Mesothelial cell of epicardium (in vitro differentiated cells): Measurements from ENCODE around the gene TMSB4X. TPM values are rescaled to one million over a fixed set of nuclear protein-coding genes. Genes with fewer than 3 reads are reported as not detected.
"Not testable (repeated sequence)": the region's sequence is repeated elsewhere in the genome, so short reads cannot be mapped to it uniquely, and the experiment has no call there.

Experiments used
- DNase-seq, 2 experiments: peaks; one replicate each; pipeline ENCODE4 v3.0.0; 2021; ENCODE audit warnings: low spot score in 2 of 2; ENCODE audit not compliant: unreplicated experiment in 2 of 2
- H3K27ac Mint-ChIP-seq: 2 replicates; pipeline ENCODE4 v1.8.0; 2021; ENCODE audit warnings: mixed read lengths
- H3K27me3 Mint-ChIP-seq: 2 replicates; pipeline ENCODE4 v1.8.0; 2021; ENCODE audit warnings: low read depth, mixed read lengths
- H3K36me3 Mint-ChIP-seq: 2 replicates; pipeline ENCODE4 v1.8.0; 2021; ENCODE audit warnings: mixed read lengths
- H3K4me1 Mint-ChIP-seq: 2 replicates; pipeline ENCODE4 v1.8.0; 2021; ENCODE audit warnings: mixed read lengths
- H3K4me3 Mint-ChIP-seq: 2 replicates; pipeline ENCODE4 v1.8.0; 2021; ENCODE audit warnings: mild to moderate bottlenecking, moderate library complexity, mixed read lengths
- H3K9me3 Mint-ChIP-seq: 2 replicates; pipeline ENCODE4 v1.8.0; 2021; ENCODE audit warnings: mixed read lengths
- total RNA-seq: library from RNA; stranded (reverse); gene quantifications from 3 replicates; pipeline ENCODE4 v1.2.1, GENCODE V29; 2021
- TF ChIP-seq, protein P1 (sequence below): fragments of 200-600 bp; sonication (generic); IDR thresholded peaks from one replicate; pipeline ENCODE4 v1.5.0; 2021; ENCODE audit warnings: antibody characterized with exemption; ENCODE audit not compliant: unreplicated experiment

TMSB4X gene
- total RNA-seq, 1 donor from 2014 or later: 2,121 TPM

DNA sequence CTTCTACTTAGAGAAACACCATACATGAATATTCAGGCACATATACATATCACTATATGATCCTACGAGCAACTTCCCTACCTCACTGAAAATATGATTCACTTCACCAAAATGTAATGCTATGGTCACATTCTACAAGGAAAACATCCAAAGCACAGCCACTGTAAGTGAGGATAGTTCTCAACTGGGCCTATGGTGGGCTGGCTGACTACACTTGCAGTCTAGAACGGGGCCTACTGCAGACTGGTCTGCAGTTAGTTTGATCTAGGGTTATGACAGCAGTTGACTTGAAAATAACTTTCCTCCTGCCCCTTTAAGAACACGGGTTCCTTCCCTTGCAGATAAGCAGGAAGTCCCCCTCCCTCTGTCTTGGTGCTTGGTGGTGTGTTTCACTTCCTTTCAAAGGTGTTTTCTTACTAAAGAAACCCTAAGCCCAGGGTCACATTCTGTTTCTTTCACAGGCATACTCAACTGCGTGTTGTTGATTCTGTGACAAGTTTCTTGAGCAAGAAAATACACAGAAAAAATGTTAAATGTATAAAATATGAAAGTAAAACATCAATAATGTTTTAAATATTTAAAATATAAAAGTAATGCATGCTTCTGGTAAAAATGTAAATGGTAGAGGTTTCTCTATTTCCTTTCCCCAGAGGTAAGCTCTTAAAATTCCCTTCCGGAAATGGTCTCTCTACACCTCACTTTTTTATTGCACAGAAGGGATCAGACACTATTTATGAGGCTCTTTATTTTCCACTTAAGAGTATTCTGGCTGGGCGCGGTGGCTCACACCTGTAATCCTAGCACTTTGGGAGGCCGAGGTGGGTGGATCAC lies 18.0 kb upstream of the TMSB4X start:
- Mint-ChIP-seq H3K4me3 (no peak overlapping the region), H3K4me1 (peaks cover 13% of the 10 kb centered on the region), H3K36me3 (no peaks in the 10 kb centered on the region), H3K27ac (peak overlapping the region; percentile 83), H3K27me3 (no peaks in the 10 kb centered on the region), H3K9me3 (peaks cover 23% of the 10 kb centered on the region)
- TF ChIP-seq, protein P1, sequence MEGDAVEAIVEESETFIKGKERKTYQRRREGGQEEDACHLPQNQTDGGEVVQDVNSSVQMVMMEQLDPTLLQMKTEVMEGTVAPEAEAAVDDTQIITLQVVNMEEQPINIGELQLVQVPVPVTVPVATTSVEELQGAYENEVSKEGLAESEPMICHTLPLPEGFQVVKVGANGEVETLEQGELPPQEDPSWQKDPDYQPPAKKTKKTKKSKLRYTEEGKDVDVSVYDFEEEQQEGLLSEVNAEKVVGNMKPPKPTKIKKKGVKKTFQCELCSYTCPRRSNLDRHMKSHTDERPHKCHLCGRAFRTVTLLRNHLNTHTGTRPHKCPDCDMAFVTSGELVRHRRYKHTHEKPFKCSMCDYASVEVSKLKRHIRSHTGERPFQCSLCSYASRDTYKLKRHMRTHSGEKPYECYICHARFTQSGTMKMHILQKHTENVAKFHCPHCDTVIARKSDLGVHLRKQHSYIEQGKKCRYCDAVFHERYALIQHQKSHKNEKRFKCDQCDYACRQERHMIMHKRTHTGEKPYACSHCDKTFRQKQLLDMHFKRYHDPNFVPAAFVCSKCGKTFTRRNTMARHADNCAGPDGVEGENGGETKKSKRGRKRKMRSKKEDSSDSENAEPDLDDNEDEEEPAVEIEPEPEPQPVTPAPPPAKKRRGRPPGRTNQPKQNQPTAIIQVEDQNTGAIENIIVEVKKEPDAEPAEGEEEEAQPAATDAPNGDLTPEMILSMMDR: no peak
- no peak for DNase-seq

DNA sequence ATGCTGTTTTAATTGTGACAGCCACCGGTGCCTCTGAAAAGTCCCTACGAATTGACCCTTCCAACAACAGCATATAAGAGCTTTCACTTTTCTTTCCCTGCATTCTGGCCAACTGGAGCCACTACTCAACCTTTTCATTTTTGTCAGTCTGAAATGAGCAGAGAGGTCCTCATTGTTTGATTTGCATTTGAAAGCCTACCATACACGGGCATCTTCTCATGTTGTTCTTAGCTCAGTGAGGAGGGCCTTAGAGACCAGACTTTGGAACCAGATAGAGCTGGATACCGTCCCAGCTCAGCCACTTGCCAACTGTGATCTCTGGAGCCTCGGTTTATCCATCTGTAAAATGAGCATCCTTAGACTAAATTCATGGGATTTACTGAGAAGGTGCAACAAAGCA lies 16.9 kb upstream of the TMSB4X start:
- no peak for DNase-seq
- Mint-ChIP-seq H3K36me3 (no peaks in the 10 kb centered on the region), H3K4me3 (no peak overlapping the region), H3K9me3 (peaks cover 23% of the 10 kb centered on the region), H3K27me3 (no peaks in the 10 kb centered on the region), H3K4me1 (peaks cover 13% of the 10 kb centered on the region), H3K27ac (no peak overlapping the region)
- TF ChIP-seq, protein P1: no peak

DNA sequence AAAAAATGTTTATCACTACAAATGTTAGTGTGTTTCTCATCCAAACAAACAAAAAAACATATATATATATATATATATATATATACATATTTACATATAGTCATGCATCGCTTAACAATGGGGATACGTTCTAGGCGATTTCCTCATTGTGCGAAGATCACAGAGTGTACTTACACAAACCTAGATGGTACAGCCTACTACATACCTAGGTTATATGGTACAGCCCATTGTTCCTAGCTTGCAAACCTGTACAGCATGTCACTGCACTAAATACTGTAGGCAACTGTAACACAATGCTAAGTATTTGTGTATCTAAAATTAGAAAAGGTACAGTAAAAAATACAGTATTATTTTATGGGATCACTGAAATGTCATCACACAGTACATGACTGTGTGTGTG lies 16.4 kb upstream of the TMSB4X start:
- no peak overlapping the region for H3K4me3 Mint-ChIP-seq
- H3K27me3 Mint-ChIP-seq: no peaks in the 10 kb centered on the region
- H3K4me1 Mint-ChIP-seq: peaks cover 13% of the 10 kb centered on the region
- no peak overlapping the region for H3K27ac Mint-ChIP-seq
- no peak for DNase-seq
- no peaks in the 10 kb centered on the region for H3K36me3 Mint-ChIP-seq
- H3K9me3 Mint-ChIP-seq: peaks cover 23% of the 10 kb centered on the region
- TF ChIP-seq, protein P1: no peak

DNA sequence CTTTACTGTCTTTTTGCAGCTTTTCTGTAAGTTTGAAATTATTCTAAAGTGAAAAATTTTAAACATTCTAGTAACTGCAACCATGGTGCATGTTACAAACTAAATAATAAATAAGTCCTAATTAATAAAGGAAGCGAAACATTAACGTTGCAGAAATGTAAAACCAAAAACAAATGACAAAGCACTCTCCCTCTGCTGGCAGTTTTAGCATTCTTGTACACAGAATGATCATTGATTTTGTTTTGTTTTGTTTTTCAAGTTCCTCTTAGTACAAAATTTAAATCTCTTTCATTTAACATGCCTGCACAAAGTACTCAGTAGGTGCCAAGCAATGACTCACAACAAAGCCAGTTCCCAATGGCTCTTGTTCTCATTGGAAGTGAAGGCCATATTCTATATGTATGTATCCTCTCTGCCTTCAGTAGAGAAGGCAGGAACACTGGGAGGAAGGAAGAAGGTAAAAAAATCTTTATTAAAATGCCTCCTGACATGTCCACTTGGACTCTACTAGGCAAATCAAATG lies 13.7 kb upstream of the TMSB4X start:
- Mint-ChIP-seq H3K36me3 (peaks cover 1% of the 10 kb centered on the region), H3K4me3 (no peak overlapping the region), H3K27ac (no peak overlapping the region), H3K9me3 (peaks cover 30% of the 10 kb centered on the region), H3K27me3 (no peaks in the 10 kb centered on the region), H3K4me1 (peaks cover 7% of the 10 kb centered on the region)
- TF ChIP-seq, protein P1: no peak
- no peak for DNase-seq

DNA sequence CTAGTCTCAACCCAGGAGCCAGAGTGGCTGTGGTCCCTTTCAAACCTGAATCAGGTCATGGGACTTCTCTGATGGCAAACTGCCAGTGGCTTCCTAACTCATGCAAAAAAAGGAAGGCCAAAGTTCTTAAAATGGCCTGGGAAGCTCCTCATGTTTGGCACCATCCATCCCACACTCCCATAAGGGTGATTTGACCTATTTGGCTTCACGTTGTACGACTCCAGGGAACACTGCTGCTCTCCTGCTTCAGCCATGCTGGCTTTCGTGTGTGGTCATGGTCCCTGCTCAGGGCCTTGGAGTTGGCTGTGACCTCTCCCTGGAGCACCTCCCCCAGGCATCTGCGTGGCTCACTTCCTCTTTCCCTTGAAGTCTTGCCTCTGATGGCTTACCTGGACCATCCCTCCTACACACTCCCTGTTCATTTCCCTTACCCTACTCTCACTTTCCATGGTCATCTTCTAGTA lies 12.8 kb upstream of the TMSB4X start:
- Mint-ChIP-seq H3K9me3 (peaks cover 35% of the 10 kb centered on the region), H3K36me3 (peaks cover 1% of the 10 kb centered on the region), H3K27me3 (no peaks in the 10 kb centered on the region), H3K4me3 (no peak overlapping the region), H3K27ac (no peak overlapping the region), H3K4me1 (no peaks in the 10 kb centered on the region)
- TF ChIP-seq, protein P1: no peak
- DNase-seq: no peak

DNA sequence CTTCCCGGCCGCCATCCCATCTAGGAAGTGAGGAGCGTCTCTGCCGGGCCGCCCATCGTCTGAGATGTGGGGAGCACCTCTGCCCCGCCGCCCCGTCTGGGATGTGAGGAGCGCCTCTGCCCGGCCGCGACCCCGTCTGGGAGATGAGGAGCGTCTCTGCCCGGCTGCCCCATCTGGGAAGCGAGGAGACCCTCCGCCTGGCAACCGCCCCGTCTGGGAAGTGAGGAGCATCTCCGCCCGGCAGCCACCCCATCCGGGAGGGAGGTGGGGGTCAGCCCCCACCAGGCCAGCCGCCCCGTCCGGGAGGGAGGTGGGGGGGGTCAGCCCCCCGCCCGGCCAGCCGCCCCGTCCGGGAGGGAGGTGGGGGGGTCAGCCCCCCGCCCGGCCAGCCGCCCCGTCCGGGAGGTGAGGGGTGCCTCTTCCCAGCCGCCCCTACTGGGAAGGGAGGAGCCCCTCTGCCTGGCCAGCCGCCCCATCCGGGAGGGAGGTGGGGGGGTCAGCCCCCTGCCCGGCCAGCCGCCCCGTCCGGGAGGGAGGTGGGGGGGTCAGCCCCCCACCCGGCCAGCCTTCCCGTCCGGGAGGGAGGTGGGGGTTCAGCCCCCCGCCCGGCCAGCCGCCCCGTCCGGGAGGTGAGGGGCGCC lies 11.6 kb upstream of the TMSB4X start:
- H3K4me1 Mint-ChIP-seq, H3K27ac Mint-ChIP-seq, H3K27me3 Mint-ChIP-seq, DNase-seq, H3K4me3 Mint-ChIP-seq, H3K36me3 Mint-ChIP-seq: not testable (repeated sequence)
- H3K9me3 Mint-ChIP-seq: peaks cover 34% of the 10 kb centered on the region
